Fibroblast of lung (primary cell): ENCODE results near the gene UGT3A2.
"Not testable (repeated sequence)": the region's sequence is repeated elsewhere in the genome, so short reads cannot be mapped to it uniquely, and the experiment has no call there.

ENCODE experiments used
- EZH2 ChIP-seq: IDR thresholded peaks from 2 replicates; pipeline ENCODE4 v1.5.1; 2012; ENCODE audit warnings: low read length, control low read depth, mild to moderate bottlenecking; ENCODE audit errors: missing control alignments
- TF ChIP-seq, protein P1 (sequence below), 2 donors: IDR thresholded peaks in 1 of 2; conservative IDR thresholded peaks in 1 of 2; 1 replicate in 1 of 2; 2 replicates in 1 of 2; pipeline ENCODE4 v1.5.1; 2011 to 2012; ENCODE audit warnings: low read length in 2 of 2, control low read depth in 1 of 2, inconsistent platforms in 1 of 2, low read depth in 1 of 2, mild to moderate bottlenecking in 1 of 2

DNA sequence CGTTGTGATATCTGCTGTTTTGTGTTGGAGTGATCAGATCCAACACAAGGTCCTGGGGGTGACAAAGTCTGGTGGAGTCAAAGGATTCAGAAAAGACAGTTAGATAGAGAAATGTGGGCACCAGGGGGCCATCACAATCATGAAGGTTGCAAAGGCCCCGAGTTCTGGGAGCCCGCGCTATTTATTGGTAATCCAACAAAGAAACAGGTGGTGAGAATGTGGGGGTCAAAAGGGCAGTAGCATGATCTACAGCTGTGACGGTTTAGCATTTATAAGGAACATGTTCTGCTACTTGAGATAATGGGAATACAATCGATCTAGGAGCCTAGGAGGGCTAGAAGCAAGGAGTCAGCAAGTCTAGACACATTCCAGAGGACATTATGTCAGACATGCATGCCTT, 44.4 kb downstream of the UGT3A2 start:
- TF ChIP-seq, protein P1, sequence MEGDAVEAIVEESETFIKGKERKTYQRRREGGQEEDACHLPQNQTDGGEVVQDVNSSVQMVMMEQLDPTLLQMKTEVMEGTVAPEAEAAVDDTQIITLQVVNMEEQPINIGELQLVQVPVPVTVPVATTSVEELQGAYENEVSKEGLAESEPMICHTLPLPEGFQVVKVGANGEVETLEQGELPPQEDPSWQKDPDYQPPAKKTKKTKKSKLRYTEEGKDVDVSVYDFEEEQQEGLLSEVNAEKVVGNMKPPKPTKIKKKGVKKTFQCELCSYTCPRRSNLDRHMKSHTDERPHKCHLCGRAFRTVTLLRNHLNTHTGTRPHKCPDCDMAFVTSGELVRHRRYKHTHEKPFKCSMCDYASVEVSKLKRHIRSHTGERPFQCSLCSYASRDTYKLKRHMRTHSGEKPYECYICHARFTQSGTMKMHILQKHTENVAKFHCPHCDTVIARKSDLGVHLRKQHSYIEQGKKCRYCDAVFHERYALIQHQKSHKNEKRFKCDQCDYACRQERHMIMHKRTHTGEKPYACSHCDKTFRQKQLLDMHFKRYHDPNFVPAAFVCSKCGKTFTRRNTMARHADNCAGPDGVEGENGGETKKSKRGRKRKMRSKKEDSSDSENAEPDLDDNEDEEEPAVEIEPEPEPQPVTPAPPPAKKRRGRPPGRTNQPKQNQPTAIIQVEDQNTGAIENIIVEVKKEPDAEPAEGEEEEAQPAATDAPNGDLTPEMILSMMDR (conservative IDR thresholded peaks at IDR 0.05 in 1 of 2, IDR thresholded peaks at IDR 0.05 in 1 of 2; ENCODE audit: low read depth in 1 of 2, low read length in 2 of 2), result not testable (repeated sequence)
- TF ChIP-seq EZH2, result not testable (repeated sequence)
